Measurements from ENCODE around the gene PRR22. TPM values are rescaled to one million over a fixed set of nuclear protein-coding genes. Genes with fewer than 3 reads are reported as not detected.

The PRR22 gene
- polyA plus RNA-seq (2012; ENCODE audit: insufficient read depth, insufficient read length): 7.1 TPM

DNA sequence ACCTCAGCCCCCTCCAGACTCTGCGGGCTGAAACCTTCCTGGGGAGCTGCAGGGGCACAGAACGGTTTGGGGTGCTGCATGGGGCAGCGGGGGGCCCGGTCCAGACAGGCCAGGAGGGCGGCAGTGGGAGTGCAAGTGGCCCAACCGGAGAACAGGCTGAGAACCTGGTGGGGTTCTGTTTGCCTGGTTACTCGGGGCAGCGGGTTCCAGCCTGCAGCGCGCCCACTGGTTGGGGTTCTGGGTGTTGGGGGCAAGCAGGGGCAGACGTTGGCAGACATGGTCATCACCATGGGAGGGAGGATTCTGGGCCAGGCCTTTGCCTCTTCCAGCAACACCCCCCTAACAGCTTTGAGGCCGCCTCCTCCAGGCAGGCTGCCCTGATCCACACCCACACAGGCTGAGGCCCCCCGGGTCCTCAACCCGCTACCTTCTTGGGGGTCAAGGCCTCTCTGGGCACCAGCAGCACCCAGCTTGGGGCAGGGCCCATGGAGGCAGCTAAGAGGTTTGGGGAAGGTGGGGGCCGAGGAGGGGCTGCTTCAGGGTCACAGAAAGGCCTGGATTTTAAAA, at the start of gene PRR22:
TSS of gene PRR22 (minus strand) at position 166 of the 567 bp plus-strand sequence. CDS start at position 80, 86 bp downstream.
- no peak for DNase-seq (ENCODE audit: low read depth, low spot score)
- H3K4me3 ChIP-seq (ENCODE audit: low read length): no peak within 1 kb of the TSS

DNA sequence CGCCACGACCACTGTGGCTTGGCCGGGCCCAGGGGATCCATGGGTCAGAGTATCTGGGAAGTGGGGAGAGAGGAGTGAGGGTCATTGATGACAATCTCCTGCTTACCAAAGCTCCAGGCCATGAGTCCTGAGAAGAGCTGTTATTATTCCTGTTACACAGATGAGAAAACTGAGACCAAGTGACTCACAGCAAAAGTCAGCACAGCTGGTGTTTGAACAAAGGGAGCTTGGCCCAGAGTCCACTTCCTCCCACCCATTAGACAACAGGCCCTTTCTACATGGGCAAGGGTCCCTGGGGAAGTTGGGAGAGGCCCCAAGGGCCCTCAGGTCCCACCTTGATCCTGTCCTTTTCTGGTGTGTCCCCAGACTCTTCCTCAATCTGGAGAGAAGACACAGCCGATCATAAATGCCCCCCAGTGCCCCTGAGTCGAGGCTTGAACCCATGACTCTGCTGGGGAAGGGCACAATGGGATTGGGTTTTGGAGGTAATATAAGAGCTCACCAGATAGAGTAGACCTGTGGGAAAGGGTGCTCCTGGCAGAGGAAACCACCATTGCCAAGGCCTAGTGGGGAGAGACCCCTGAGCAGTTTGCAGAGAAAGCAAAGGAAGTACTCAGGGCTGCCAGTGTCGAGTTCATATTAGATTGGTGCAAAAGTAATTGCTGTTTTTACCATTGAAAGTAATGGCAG, 48.1 kb upstream of the PRR22 start:
- no peak overlapping the region for H3K4me3 ChIP-seq (ENCODE audit: low read length)
- no peak for DNase-seq (ENCODE audit: low read depth, low spot score)

DNA sequence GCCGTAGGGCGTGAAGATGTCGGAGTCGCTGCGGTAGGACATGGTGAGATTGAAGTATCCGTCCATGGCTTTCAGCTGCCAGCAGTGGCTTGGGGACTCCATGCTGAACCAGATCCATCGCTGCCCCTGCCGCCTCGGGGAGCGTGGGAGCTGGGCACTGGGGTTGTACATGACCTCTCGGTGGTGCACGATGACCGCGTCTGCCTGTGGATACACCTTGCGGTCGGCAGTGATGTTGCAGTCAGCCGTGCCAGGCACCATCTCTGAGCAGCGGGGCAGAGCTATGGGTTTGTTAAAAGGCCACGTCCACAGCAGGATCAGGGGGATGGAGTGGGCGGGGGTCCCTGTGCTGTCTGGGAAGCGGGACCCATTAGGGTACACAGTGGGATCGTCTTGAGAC, 47.5 kb upstream of the PRR22 start:
- H3K4me3 ChIP-seq (ENCODE audit: low read length): no peak overlapping the region
- DNase-seq (ENCODE audit: low read depth, low spot score): no peak

DNA sequence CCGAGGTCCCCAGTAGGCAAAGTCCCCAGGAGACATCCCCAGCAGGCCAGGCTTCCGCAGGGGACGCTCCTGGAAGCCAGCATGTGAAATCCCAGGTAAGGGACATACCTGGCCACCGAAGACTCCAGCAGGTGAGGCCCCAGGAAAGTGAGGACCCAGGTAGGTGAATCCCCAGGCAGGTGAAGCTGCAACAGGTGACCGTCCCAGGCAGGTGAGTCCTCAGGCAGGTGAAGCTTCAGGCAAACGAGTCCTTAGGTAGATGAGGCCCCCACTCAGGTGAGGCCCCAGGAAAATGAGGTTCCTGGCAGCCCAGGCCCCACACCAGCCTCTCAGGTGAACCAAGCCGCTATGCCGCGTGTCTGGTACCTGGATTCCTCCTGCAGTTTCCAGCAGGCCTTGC, 46.6 kb upstream of the PRR22 start:
- no peak overlapping the region for H3K4me3 ChIP-seq (ENCODE audit: low read length)
- no peak for DNase-seq (ENCODE audit: low read depth, low spot score)

DNA sequence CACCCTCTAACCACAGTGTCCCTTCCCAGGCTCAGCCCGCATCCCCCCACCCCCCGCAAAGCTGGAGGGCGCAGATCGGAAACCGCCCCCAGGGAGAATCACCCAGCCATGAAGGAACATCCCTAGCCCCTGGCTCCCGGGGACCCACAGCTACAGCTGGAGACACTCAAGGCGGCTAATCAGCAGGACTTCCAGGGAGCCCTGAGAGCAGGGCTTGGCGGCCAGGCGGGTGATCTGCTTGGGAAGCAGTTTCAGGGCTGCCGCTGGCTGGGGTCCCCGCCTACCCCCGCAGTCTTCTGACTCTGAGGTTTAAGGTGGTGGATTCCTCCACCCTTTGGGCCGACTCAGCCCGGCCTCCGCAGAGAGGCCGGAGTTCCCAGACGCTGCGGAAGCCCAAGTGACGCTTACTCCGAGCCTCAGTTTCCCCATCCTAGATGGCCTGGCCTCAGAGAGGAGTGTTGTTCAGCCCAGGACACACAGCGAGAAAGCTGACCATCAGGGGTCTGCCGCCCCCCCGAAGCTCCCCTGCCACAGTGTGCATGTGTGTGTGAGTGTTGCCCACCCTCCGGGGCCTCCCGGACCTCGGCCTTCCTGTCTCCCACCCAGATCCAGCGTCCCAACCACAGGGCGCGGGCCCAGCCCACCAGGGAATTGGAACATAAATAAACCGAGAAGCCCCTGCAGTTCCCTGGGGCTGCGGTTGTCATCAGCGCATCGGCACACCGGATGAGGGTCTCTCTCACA, 45.2 kb upstream of the PRR22 start:
- no peak for DNase-seq (ENCODE audit: low read depth, low spot score)
- peak overlapping the region; percentile 96 for H3K4me3 ChIP-seq (ENCODE audit: low read length)

DNA sequence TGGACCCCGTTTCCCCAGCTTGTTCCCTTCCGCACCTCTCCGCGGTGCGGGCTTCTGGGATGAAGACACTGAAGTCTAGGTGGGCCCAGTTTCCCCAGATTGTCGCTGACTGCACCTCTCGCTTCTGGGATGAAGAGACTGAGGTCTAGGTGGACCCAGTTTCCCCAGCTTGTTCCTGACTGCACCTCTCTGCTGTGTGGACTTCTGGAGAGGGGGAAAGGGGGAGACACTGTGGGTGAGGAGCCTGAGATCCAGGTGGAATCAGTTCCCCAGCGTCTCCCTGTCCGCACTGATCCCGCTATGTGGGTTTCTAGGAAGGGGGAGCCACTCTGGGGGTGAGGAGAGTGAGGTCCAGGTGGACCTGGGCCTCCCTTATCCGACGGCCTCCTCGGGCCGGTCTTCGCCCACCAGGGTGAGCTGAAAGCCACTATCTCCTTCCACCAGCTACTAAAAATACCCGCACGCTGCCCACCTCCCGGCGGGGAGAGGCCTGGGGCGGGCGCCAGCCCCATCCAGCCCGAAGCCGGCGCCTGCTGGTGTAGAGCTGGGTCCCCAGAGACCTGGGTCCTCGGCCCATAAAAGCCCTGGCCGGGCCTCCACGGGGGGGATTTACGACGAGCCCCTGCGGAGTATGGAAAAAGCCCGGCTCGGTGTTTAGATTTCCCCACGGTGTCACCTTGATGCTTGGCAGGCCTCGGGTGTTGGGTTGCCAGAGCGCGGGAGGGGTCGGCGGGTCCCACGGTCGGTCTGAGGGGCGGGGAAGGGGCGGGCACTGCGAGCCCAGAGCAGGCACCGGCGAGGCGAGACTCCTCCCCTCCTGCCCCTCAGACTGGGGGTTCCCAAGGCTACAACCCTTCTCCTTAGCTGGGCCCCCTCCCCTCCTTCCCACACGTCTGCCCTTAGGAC, 44.4 kb upstream of the PRR22 start:
- no peak for DNase-seq (ENCODE audit: low read depth, low spot score)
- H3K4me3 ChIP-seq (ENCODE audit: low read length): peak overlapping the region; percentile 96

DNA sequence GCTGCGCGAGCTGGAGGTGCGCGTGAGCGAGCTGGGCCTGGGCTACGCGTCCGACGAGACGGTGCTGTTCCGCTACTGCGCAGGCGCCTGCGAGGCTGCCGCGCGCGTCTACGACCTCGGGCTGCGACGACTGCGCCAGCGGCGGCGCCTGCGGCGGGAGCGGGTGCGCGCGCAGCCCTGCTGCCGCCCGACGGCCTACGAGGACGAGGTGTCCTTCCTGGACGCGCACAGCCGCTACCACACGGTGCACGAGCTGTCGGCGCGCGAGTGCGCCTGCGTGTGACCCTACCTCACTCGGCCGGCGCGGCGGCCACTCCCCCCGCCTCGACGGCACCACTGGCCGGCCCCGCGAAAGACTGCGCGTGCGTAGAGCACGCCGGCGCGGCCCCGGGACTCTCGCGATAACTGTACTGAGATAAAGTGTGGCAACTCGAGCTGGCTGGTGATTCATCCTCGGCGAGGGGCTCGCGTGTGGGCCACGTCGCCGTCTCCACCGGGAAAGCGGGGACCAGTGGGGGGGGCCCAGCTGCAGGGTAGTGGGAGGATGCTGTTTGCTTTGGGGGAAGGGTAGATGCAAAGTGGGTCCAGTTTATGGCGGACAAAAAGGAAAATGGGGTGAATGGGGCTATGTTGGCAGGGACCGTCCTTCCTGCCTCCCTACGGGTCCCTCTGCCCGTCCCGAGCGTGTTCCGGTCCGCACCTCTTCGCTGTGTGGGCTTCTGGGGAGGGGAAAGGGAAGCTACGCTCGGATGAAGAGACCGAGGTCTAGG, 43.5 kb upstream of the PRR22 start:
- peak overlapping the region; percentile 96 for H3K4me3 ChIP-seq (ENCODE audit: low read length)
- peak; percentile 91 for DNase-seq (ENCODE audit: low read depth, low spot score)

DNA sequence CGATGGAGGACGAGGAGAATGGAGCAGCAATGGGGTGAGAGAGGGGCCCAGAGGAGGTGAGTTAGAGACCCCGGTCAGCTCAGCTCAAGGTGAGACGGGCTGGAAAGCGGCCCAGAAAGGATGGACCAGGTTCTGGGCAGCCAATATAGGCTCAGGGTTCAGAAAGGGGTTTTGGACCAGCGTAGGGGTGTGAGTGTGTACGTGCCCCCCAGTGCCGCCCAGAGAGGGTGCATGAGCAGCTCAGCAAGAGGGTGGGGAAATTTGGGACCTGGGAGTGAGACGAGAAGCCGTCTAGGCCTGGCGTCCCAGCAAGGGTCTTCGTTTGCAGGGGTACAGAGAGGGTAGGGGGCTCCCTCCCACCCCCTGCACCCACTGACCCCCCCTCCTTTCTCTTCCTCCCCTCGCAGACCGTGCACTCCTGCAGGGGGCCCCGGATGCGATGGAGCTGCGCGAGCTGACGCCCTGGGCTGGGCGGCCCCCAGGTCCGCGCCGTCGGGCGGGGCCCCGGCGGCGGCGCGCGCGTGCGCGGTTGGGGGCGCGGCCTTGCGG, 42.9 kb upstream of the PRR22 start:
- no peak for DNase-seq (ENCODE audit: low read depth, low spot score)
- peak overlapping the region; percentile 60 for H3K4me3 ChIP-seq (ENCODE audit: low read length)

DNA sequence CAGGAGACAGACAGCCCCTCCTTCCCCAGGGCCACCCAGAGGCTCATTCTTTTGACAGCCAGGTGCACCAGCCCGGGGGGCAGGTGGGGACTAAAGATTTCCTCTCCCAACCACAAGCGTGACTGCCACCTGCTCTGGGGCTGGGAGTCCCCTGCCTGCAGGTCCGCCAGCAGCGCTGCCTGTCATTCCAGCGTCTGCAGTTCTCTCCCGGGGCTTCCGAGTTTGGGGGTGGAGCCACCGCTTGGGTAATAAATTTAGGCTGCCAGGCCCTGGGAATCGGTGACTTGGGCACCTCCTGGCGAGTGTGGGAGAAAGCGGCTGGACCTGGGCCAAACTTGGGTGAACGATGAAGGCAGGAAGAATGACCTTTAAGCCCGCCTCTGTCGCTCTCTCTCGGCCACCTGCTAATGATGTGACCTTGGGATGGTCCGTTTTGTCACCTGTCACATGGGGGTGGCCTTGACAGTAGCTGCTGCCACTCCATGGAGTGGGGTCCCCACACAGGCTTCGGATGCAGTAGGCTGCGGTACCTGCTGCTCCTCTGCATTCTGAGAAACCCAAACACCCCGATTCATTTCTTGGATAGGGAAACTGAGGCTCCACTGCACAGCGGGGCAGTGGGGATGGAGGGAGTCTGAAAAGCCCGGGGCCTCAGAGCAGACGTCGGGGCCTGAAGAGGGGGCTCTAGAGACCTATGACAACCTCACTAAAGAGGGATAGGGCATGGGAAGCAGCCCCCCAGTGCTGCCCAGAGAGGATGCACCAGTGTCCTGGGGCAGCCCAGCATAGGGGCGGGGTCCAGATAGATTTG, 42.2 kb upstream of the PRR22 start:
- DNase-seq (ENCODE audit: low read depth, low spot score): peak; percentile 84
- peak overlapping the region; percentile 60 for H3K4me3 ChIP-seq (ENCODE audit: low read length)

DNA sequence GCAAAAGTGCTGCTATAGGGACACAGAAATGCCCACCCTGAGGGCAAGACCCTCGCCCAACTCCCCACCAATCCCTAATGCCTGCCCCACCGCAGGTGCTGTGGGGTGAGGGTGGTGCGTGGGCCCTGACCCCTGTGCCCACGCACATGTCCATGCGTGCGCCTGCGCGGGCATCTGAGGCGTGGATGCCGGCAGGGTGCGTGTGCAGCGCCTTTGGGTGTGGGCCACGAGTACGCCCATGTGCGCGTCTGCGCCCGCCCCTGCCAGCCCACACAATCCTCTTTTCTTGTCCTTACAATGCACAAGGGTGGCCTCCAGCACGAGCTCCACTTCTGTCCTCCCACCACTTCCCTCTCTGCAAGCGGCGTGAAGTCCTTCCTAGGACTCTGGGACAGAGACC, 40.6 kb upstream of the PRR22 start:
- DNase-seq (ENCODE audit: low read depth, low spot score): no peak
- H3K4me3 ChIP-seq (ENCODE audit: low read length): no peak overlapping the region

DNA sequence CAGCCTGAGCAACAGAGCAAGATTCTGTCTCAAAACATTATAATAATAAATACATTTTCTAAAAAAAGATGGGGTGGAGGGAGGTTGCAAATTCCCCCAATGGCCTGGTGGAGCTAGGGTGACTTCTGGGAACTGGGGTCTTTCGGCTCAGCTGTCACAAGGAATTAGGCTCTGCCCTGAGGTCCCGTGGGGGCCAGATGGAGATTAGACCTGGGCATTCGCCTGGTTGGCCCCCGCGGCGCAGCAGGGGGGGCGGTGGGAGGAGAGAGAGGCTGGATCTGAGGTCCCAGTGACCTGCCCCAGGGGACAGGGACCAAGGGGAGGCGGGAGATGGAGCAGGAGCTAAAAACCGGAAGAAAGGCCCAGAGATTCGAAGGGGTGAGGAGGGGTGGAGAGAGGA, 40.2 kb upstream of the PRR22 start:
- DNase-seq (ENCODE audit: low read depth, low spot score): no peak
- H3K4me3 ChIP-seq (ENCODE audit: low read length): no peak overlapping the region

DNA sequence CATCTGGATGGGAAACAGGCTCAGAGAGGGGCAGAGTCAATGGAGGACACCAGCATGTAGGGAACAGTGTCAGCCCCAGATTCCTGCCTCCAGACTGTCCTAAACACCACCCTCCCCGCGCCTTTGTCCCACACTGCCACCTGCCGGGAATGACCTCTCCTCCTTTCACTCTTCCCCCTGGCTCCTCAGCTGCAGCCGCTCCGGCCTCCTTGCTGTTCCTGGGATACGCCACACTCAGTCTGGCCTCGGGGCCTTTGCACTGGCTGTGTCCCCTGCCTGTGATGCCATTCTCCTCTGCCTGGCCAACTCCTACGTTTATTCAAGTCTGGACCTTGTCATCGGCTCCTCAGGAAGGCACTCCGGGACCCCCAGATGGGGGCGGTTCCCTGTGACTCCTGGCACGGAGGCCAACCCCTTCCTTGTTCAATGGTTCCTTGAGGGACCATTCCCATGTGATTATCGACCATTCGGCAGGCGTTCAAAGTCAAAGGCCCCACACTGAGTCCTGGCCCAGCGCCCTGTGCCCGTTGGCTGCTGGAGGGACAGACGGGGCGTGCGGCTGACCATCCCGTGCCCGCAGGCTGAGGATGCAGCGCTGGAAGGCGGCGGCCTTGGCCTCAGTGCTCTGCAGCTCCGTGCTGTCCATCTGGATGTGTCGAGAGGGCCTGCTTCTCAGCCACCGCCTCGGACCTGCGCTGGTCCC, 39.2 kb upstream of the PRR22 start:
- DNase-seq (ENCODE audit: low read depth, low spot score): no peak
- no peak overlapping the region for H3K4me3 ChIP-seq (ENCODE audit: low read length)

DNA sequence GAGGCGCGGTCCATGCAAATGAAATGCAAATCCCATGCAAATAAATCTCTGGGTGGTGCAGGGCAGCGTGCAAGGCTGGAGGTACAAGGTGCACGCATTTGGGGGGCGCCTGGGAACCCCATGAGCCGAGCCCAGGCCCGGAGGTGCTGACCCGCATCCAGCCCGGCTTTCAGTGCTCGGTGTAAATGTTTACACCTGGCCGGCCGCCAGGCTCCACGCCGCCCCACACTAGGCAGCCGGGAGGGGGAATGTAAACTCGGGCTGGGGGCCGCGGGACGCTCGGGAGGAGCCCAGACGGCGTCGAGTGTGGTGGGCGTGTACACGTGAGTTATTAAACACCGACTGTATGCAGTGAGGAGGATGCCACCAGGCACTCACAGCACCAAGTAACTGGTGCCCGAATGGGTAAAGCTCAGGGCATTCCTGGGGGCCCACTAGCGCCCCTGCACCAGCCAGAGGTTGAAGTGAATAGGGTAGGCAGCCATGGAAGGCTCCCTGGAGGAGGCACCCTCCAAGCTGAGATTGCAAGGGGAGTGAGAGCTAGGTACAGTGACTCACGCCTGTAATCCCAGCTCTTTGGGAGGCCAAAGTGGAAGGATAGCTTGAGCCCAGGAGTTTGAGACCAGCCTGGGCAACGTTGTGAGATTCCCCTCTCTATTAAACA, 37.8 kb upstream of the PRR22 start:
- H3K4me3 ChIP-seq (ENCODE audit: low read length): no peak overlapping the region
- DNase-seq (ENCODE audit: low read depth, low spot score): no peak

DNA sequence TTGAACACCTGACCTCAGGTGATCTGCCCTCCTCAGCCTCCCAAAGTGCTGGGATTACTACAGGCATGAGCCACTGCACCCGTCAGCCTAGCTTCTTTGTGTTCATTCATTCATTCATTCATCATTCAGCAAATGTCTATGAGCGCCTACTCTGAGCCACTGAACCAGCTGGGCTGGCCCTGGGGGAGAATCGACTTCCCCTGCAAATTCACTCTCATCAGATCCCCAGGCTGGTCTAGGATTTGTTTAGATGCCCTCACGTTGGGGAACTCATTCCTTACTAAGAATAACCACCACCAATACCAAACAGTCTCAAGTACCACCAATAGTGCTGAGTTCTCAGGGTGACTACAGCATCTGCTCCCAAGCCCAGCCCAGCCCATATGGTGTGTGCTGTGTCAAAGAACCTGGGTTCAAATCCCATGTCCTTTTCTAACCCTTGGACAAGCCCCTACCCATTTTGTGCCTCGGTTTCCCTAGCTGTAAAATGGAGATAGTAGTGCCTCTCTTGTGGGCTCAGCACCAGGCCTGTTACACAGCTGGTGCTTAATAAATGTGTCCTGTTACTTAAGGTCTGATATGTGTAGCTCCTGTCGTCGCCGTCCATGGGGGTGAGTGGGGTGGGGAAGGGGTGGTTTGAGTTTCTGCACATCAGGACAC, 37.1 kb upstream of the PRR22 start:
- DNase-seq (ENCODE audit: low read depth, low spot score): no peak
- no peak overlapping the region for H3K4me3 ChIP-seq (ENCODE audit: low read length)

DNA sequence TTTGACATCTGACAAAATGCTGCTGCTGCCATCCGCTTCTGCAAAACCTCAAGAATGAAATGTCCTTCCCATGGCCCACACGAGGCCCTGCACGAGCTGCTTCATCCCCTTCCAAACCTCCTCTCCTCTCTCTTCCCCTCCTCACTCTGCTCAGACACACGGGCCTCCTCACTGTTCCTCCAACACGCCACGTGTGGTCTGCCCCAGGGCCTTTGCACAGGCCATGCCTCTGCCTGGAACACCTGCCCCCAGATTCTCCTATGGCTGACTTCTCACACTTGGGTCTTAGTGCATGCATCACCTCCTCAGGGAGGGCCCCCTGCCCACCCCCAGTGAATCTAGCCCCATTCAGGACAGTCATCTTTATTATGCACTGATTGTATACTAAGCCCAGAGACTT, 36.2 kb upstream of the PRR22 start:
- no peak for DNase-seq (ENCODE audit: low read depth, low spot score)
- no peak overlapping the region for H3K4me3 ChIP-seq (ENCODE audit: low read length)

DNA sequence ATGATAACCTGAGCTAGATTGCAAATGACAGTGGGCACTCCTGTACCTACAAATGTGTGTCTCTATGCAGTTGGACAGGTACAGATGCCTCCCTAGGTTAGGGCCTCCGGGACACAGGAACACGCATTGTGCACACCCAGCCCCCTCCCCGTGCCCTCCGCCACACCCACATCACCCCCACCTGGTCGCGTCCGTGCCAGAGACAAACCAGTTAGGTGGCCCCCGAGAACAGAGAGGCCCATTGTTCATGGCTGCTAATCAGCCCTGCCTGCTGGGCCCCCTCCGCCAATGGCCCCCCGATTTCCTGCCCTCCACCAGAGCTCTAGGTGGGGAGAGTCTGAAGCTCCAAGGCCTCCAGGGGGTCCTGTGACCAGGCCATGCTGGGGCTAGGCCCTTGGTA, 34.0 kb upstream of the PRR22 start:
- H3K4me3 ChIP-seq (ENCODE audit: low read length): no peak overlapping the region
- DNase-seq (ENCODE audit: low read depth, low spot score): no peak

All from Jurkat, Clone E6-1 (cell line).